Suprapubic skin (tissue), 3 donors: Measurements from ENCODE around the gene NUDT12.

Source experiments
- CTCF ChIP-seq, 2 donors: fragments of 200-600 bp in 1 of 2; fragments of 450-650 bp in 1 of 2; sonication (generic) in 1 of 2; IDR thresholded peaks; one replicate each; pipeline ENCODE4 v1.5.1; 2016 to 2019; ENCODE audit warnings: antibody characterized with exemption in 2 of 2, mild to moderate bottlenecking in 1 of 2, moderate library complexity in 1 of 2
- POLR2A ChIP-seq, 2 donors: fragments of 450-650 bp; IDR thresholded peaks; one replicate each; pipeline ENCODE4 v1.6.1; 2017; ENCODE audit warnings: antibody characterized with exemption in 2 of 2, mild to moderate bottlenecking in 2 of 2, moderate library complexity in 2 of 2

GRCh38 chr5:103572454-103572853, 9.9 kb upstream of the NUDT12 start:
- TF ChIP-seq POLR2A (IDR thresholded peaks at IDR 0.05) (no peak), CTCF (IDR thresholded peaks at IDR 0.05) (no peak)
